ENCODE measurements around the gene PELI3. TPM values are rescaled to one million over a fixed set of nuclear protein-coding genes. Genes with fewer than 3 reads are reported as not detected.

PELI3 gene
- total RNA-seq, 1 donor from 2014 or later: 15.3 TPM

- Mint-ChIP-seq H3K36me3 (ENCODE audit: low read depth) (peaks cover 7% of the 10 kb centered on the region), H3K27me3 (ENCODE audit: insufficient read depth) (no peaks in the 10 kb centered on the region), H3K4me3 (peak overlapping the region; percentile 3), H3K27ac (no peak overlapping the region), H3K4me1 (ENCODE audit: low read depth) (peaks cover 15% of the 10 kb centered on the region), H3K9me3 (no peaks in the 10 kb centered on the region)
- no peak for DNase-seq (ENCODE audit: low spot score)
- intact Hi-C loops (cut with micrococcal nuclease): no loop called here
Measured at GRCh38 chr11:66470015-66470414, 3.3 kb downstream of the PELI3 start.

GRCh38 chr11:66471142-66471541, 4.4 kb downstream of the PELI3 start:
- Mint-ChIP-seq H3K27ac (no peak overlapping the region), H3K27me3 (ENCODE audit: insufficient read depth) (no peaks in the 10 kb centered on the region)
- intact Hi-C loops (cut with micrococcal nuclease): no loop called here

GRCh38 chr11:66472054-66472453, 5.3 kb downstream of the PELI3 start:
- peaks cover 12% of the 10 kb centered on the region for H3K4me1 Mint-ChIP-seq (ENCODE audit: low read depth)
- H3K36me3 Mint-ChIP-seq (ENCODE audit: low read depth): peaks cover 7% of the 10 kb centered on the region
- no peaks in the 10 kb centered on the region for H3K27me3 Mint-ChIP-seq (ENCODE audit: insufficient read depth)
- intact Hi-C loops (cut with micrococcal nuclease): no loop called here
- no peak overlapping the region for H3K27ac Mint-ChIP-seq
- H3K4me3 Mint-ChIP-seq: no peak overlapping the region
- H3K9me3 Mint-ChIP-seq: no peaks in the 10 kb centered on the region
- DNase-seq (ENCODE audit: low spot score): no peak

More at GRCh38 chr11:66471142-66471541, 4.4 kb downstream of the PELI3 start:
- no peak overlapping the region for H3K4me3 Mint-ChIP-seq
- H3K9me3 Mint-ChIP-seq: no peaks in the 10 kb centered on the region
- peaks cover 7% of the 10 kb centered on the region for H3K36me3 Mint-ChIP-seq (ENCODE audit: low read depth)
- H3K4me1 Mint-ChIP-seq (ENCODE audit: low read depth): peaks cover 10% of the 10 kb centered on the region
- DNase-seq (ENCODE audit: low spot score): no peak

GRCh38 chr11:66473167-66473566, 6.5 kb downstream of the PELI3 start:
- no peak overlapping the region for H3K4me3 Mint-ChIP-seq
- intact Hi-C loops (cut with micrococcal nuclease): no loop called here
- H3K4me1 Mint-ChIP-seq (ENCODE audit: low read depth): peaks cover 17% of the 10 kb centered on the region
- no peak for DNase-seq (ENCODE audit: low spot score)
- H3K27ac Mint-ChIP-seq: no peak overlapping the region
- H3K27me3 Mint-ChIP-seq (ENCODE audit: insufficient read depth): no peaks in the 10 kb centered on the region
- no peaks in the 10 kb centered on the region for H3K9me3 Mint-ChIP-seq
- H3K36me3 Mint-ChIP-seq (ENCODE audit: low read depth): peaks cover 9% of the 10 kb centered on the region

GRCh38 chr11:66473608-66474515, 7.2 kb downstream of the PELI3 start:
- no peak overlapping the region for H3K27ac Mint-ChIP-seq
- H3K4me3 Mint-ChIP-seq: no peak overlapping the region
- no peaks in the 10 kb centered on the region for H3K9me3 Mint-ChIP-seq
- DNase-seq (ENCODE audit: low spot score): no peak
- peaks cover 19% of the 10 kb centered on the region for H3K4me1 Mint-ChIP-seq (ENCODE audit: low read depth)
- intact Hi-C loops (cut with micrococcal nuclease): no loop called here
- H3K36me3 Mint-ChIP-seq (ENCODE audit: low read depth): peaks cover 9% of the 10 kb centered on the region
- no peaks in the 10 kb centered on the region for H3K27me3 Mint-ChIP-seq (ENCODE audit: insufficient read depth)

- Mint-ChIP-seq H3K9me3 (no peaks in the 10 kb centered on the region), H3K4me3 (no peak overlapping the region), H3K27me3 (ENCODE audit: insufficient read depth) (no peaks in the 10 kb centered on the region), H3K4me1 (ENCODE audit: low read depth) (peaks cover 28% of the 10 kb centered on the region), H3K36me3 (ENCODE audit: low read depth) (peaks cover 6% of the 10 kb centered on the region), H3K27ac (no peak overlapping the region)
- intact Hi-C loops (cut with micrococcal nuclease): no loop called here
- no peak for DNase-seq (ENCODE audit: low spot score)
Measured at GRCh38 chr11:66475349-66476172, 8.9 kb downstream of the PELI3 start.

GRCh38 chr11:66476173-66476840, 9.6 kb downstream of the PELI3 start:
- Mint-ChIP-seq H3K9me3 (no peaks in the 10 kb centered on the region), H3K36me3 (ENCODE audit: low read depth) (peaks cover 4% of the 10 kb centered on the region), H3K4me3 (peak overlapping the region; percentile 45), H3K4me1 (ENCODE audit: low read depth) (peaks cover 33% of the 10 kb centered on the region), H3K27ac (no peak overlapping the region), H3K27me3 (ENCODE audit: insufficient read depth) (no peaks in the 10 kb centered on the region)
- DNase-seq (ENCODE audit: low spot score): no peak
- intact Hi-C loops (cut with micrococcal nuclease): no loop called here

- no peak for DNase-seq (ENCODE audit: low spot score)
- intact Hi-C loops (cut with micrococcal nuclease): no loop called here
- H3K9me3 Mint-ChIP-seq: no peaks in the 10 kb centered on the region
- H3K4me3 Mint-ChIP-seq: peak overlapping the region; percentile 45
- no peaks in the 10 kb centered on the region for H3K27me3 Mint-ChIP-seq (ENCODE audit: insufficient read depth)
- H3K4me1 Mint-ChIP-seq (ENCODE audit: low read depth): peaks cover 33% of the 10 kb centered on the region
- H3K27ac Mint-ChIP-seq: no peak overlapping the region
- H3K36me3 Mint-ChIP-seq (ENCODE audit: low read depth): peaks cover 4% of the 10 kb centered on the region
Measured at GRCh38 chr11:66476841-66477251, 10.1 kb downstream of the PELI3 start.

- Mint-ChIP-seq H3K4me1 (ENCODE audit: low read depth) (peaks cover 37% of the 10 kb centered on the region), H3K4me3 (peak overlapping the region; percentile 68), H3K9me3 (no peaks in the 10 kb centered on the region), H3K27me3 (ENCODE audit: insufficient read depth) (no peaks in the 10 kb centered on the region), H3K27ac (no peak overlapping the region), H3K36me3 (ENCODE audit: low read depth) (peaks cover 4% of the 10 kb centered on the region)
- DNase-seq (ENCODE audit: low spot score): no peak
- intact Hi-C loops (cut with micrococcal nuclease): no loop called here
Measured at GRCh38 chr11:66477263-66478201, 10.8 kb downstream of the PELI3 start.

- intact Hi-C loops (cut with micrococcal nuclease): no loop called here
- peak overlapping the region; percentile 72 for H3K27ac Mint-ChIP-seq
- H3K27me3 Mint-ChIP-seq (ENCODE audit: insufficient read depth): no peaks in the 10 kb centered on the region
- peak overlapping the region; percentile 89 for H3K4me3 Mint-ChIP-seq
- DNase-seq (ENCODE audit: low spot score): no peak
- H3K9me3 Mint-ChIP-seq: no peaks in the 10 kb centered on the region
- H3K36me3 Mint-ChIP-seq (ENCODE audit: low read depth): peaks cover 4% of the 10 kb centered on the region
- peaks cover 39% of the 10 kb centered on the region for H3K4me1 Mint-ChIP-seq (ENCODE audit: low read depth)
Measured at GRCh38 chr11:66478729-66479393, 12.2 kb downstream of the PELI3 start.

GRCh38 chr11:66479394-66480116, 12.8 kb downstream of the PELI3 start:
- Mint-ChIP-seq H3K27me3 (ENCODE audit: insufficient read depth) (no peaks in the 10 kb centered on the region), H3K4me1 (ENCODE audit: low read depth) (peaks cover 40% of the 10 kb centered on the region), H3K4me3 (peak overlapping the region; percentile 89), H3K27ac (peak overlapping the region; percentile 72), H3K9me3 (no peaks in the 10 kb centered on the region), H3K36me3 (ENCODE audit: low read depth) (peaks cover 4% of the 10 kb centered on the region)
- intact Hi-C loops (cut with micrococcal nuclease): loop anchor here (1.0 to 2.0 kb wide), 8 partner anchors 13 to 479 kb away; partner anchors contain the start of genes ACTN3, BBS1, PC and PELI3
- DNase-seq (ENCODE audit: low spot score): no peak
